ENCODE data around the gene SAA2.
"Not testable (repeated sequence)": the region's sequence is repeated elsewhere in the genome, so short reads cannot be mapped to it uniquely, and the experiment has no call there.

DNA sequence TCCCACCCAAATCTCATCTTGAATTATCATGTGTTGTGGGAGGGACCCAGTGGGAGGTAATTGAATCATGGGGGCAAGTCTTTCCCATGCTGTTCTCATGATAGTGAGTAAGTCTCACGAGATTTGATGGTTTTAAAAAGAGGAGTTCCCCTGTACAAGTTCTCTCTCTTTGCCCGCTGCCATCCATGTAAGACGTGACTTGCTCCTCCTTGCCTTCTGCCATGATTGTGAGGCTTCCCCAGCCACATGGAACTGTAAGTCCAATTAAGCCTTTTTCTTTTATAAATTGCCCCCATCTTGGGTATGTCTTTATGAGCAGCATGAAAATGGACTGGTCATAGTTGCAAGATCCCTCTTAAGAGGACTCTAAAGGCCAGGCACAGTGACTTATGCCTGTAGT, 50.7 kb downstream of the SAA2 start:
- TF ChIP-seq, protein P1, sequence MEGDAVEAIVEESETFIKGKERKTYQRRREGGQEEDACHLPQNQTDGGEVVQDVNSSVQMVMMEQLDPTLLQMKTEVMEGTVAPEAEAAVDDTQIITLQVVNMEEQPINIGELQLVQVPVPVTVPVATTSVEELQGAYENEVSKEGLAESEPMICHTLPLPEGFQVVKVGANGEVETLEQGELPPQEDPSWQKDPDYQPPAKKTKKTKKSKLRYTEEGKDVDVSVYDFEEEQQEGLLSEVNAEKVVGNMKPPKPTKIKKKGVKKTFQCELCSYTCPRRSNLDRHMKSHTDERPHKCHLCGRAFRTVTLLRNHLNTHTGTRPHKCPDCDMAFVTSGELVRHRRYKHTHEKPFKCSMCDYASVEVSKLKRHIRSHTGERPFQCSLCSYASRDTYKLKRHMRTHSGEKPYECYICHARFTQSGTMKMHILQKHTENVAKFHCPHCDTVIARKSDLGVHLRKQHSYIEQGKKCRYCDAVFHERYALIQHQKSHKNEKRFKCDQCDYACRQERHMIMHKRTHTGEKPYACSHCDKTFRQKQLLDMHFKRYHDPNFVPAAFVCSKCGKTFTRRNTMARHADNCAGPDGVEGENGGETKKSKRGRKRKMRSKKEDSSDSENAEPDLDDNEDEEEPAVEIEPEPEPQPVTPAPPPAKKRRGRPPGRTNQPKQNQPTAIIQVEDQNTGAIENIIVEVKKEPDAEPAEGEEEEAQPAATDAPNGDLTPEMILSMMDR (IDR thresholded peaks at IDR 0.05), result not testable (repeated sequence)
- not testable (repeated sequence) for TF ChIP-seq POLR2A (IDR thresholded peaks at IDR 0.05)

Measured in tibial nerve (tissue), 3 donors.